HG02642 (cell line): ENCODE data around the gene MINDY4.
A peak's percentile ranks its signal among the peaks of the same experiment; 100 is the strongest.

Experiments
- ATAC-seq: cut with Tn5 transposase; IDR thresholded peaks from one replicate; pipeline ENCODE4 v1.9.1; 2021; ENCODE audit warnings: mild to moderate bottlenecking; ENCODE audit not compliant: unreplicated experiment, poor library complexity

The MINDY4 gene

GRCh38 chr7:30765408-30765807, 5.8 kb upstream of the MINDY4 start:
- no peak for ATAC-seq

- no peak for ATAC-seq
Measured at GRCh38 chr7:30770845-30771173, 408 bp upstream of the MINDY4 start.

- ATAC-seq = peak; percentile 18
Measured at GRCh38 chr7:30771880-30772425, 736 bp downstream of the MINDY4 start.

- no peak for ATAC-seq
Measured at GRCh38 chr7:30772984-30773383, 1.8 kb downstream of the MINDY4 start.

- no peak for ATAC-seq
Measured at GRCh38 chr7:30775992-30776391, 4.8 kb downstream of the MINDY4 start.

GRCh38 chr7:30776971-30777370, 5.8 kb downstream of the MINDY4 start:
- no peak for ATAC-seq

GRCh38 chr7:30778255-30779025, 7.2 kb downstream of the MINDY4 start:
- ATAC-seq = no peak

GRCh38 chr7:30779574-30779973, 8.4 kb downstream of the MINDY4 start:
- no peak for ATAC-seq

- no peak for ATAC-seq
Measured at GRCh38 chr7:30780941-30781340, 9.7 kb downstream of the MINDY4 start.

GRCh38 chr7:30782690-30783089, 11.5 kb downstream of the MINDY4 start:
- ATAC-seq = no peak

GRCh38 chr7:30785786-30786185, 14.6 kb downstream of the MINDY4 start:
- no peak for ATAC-seq

GRCh38 chr7:30787486-30787885, 16.3 kb downstream of the MINDY4 start:
- no peak for ATAC-seq

- no peak for ATAC-seq
Measured at GRCh38 chr7:30788640-30789333, 17.6 kb downstream of the MINDY4 start.

GRCh38 chr7:30789334-30789711, 18.1 kb downstream of the MINDY4 start:
- no peak for ATAC-seq

GRCh38 chr7:30790356-30790755, 19.1 kb downstream of the MINDY4 start:
- no peak for ATAC-seq

- no peak for ATAC-seq
Measured at GRCh38 chr7:30791114-30791513, 19.9 kb downstream of the MINDY4 start.

GRCh38 chr7:30795161-30795948, 24.1 kb downstream of the MINDY4 start:
- ATAC-seq = peak; percentile 12

- ATAC-seq = no peak
Measured at GRCh38 chr7:30796105-30796869, 25.1 kb downstream of the MINDY4 start.

GRCh38 chr7:30797176-30798040, 26.2 kb downstream of the MINDY4 start:
- no peak for ATAC-seq
